ENCODE measurements around the gene TSKU. TPM values are rescaled to one million over a fixed set of nuclear protein-coding genes. Genes with fewer than 3 reads are reported as not detected.

TSKU gene
- polyA plus RNA-seq, 1 of the 3 experiments (the other 2 are of a cell fraction): 20.7 TPM

- DNase-seq: no peak
- Histone ChIP-seq H3K27ac (ENCODE audit: low read depth in 2 of 2, low read length in 1 of 2) (no peak overlapping the region), H3K36me3 (replicated peaks in 1 of 2; ENCODE audit: control insufficient read depth in 1 of 2, insufficient read depth in 2 of 2, low read length in 1 of 2) (no peaks in the 10 kb centered on the region), H2AFZ (ENCODE audit: low read depth) (no peak overlapping the region), H3K27me3 (ENCODE audit: insufficient read depth) (no peaks in the 10 kb centered on the region; the same call in 1 of the 2 replicates), H3K4me2 (no peak overlapping the region), H4K20me1 (ENCODE audit: insufficient read depth) (no peaks in the 10 kb centered on the region), H3F3A (replicated peaks; ENCODE audit: insufficient read depth) (no peaks in the 10 kb centered on the region), H3K9me3 (no peaks in the 10 kb centered on the region), H3K4me3 (ENCODE audit: low read depth in 2 of 2, low read length in 1 of 2) (no peak overlapping the region), H3K9ac (no peak overlapping the region), H3K4me1 (ENCODE audit: control insufficient read depth in 1 of 2, insufficient read depth in 2 of 2, low read depth in 1 of 2, low read length in 1 of 2) (peaks cover 0 to 8% of the 10 kb centered on the region in 2 experiments; a peak in 1 of 4 replicates), H3K9me2 (no peaks in the 10 kb centered on the region), H3K79me2 (ENCODE audit: insufficient read depth) (no peaks in the 10 kb centered on the region)
- TF ChIP-seq ELF1 (IDR thresholded peaks at IDR 0.05) (no peak), FOXM1 (IDR thresholded peaks at IDR 0.05; ENCODE audit: low read depth) (no peak), FOXJ3 (CRISPR knock-in tag; IDR thresholded peaks at IDR 0.05) (no peak), REST (IDR thresholded peaks at IDR 0.05; ENCODE audit: low read depth, low read length) (no peak), RFX5 (IDR thresholded peaks at IDR 0.05; ENCODE audit: low read length) (no peak), USF2 (IDR thresholded peaks at IDR 0.05; ENCODE audit: borderline replicate concordance, low read depth, low read length) (no peak)
- 100% methylated on average over 3 of the region's 3 CpGs for WGBS (ENCODE audit: low lambda C conversion rate)
- POLR2A ChIA-PET: interaction anchor here (1.2 kb wide), 1 partner anchor 30 kb away, joined by 3 read pairs; no protein-coding TSS in a partner anchor
- CTCF ChIA-PET: interaction anchor here (0.8 to 1.1 kb wide), 2 partner anchors 10 to 166 kb away, joined by 3 to 4 read pairs; no protein-coding TSS in a partner anchor
These were observed 29.7 kb upstream of the TSKU start for GRCh38 chr11:76753449-76753848.

- Histone ChIP-seq H3K4me1 (ENCODE audit: control insufficient read depth in 1 of 2, insufficient read depth in 2 of 2, low read depth in 1 of 2, low read length in 1 of 2) (peaks cover 0 to 8% of the 10 kb centered on the region in 2 experiments; a peak in 1 of 4 replicates), H3K9ac (no peak overlapping the region), H3K79me2 (ENCODE audit: insufficient read depth) (no peaks in the 10 kb centered on the region), H3F3A (replicated peaks; ENCODE audit: insufficient read depth) (no peaks in the 10 kb centered on the region), H3K4me2 (no peak overlapping the region), H3K9me3 (no peaks in the 10 kb centered on the region), H2AFZ (ENCODE audit: low read depth) (no peak overlapping the region), H3K36me3 (replicated peaks in 1 of 2; ENCODE audit: control insufficient read depth in 1 of 2, insufficient read depth in 2 of 2, low read length in 1 of 2) (no peaks in the 10 kb centered on the region), H3K9me2 (no peaks in the 10 kb centered on the region), H4K20me1 (ENCODE audit: insufficient read depth) (no peaks in the 10 kb centered on the region), H3K27ac (ENCODE audit: low read depth in 2 of 2, low read length in 1 of 2) (no peak overlapping the region), H3K4me3 (ENCODE audit: low read depth in 2 of 2, low read length in 1 of 2) (no peak overlapping the region), H3K27me3 (ENCODE audit: insufficient read depth) (no peaks in the 10 kb centered on the region; the same call in 1 of the 2 replicates)
- no peak for TF ChIP-seq MEF2A (IDR thresholded peaks at IDR 0.05; ENCODE audit: borderline replicate concordance, low read depth)
- no peak for TF ChIP-seq FOXM1 (IDR thresholded peaks at IDR 0.05; ENCODE audit: low read depth)
- TF ChIP-seq GABPA (IDR thresholded peaks at IDR 0.05; ENCODE audit: low read depth): no peak
- TF ChIP-seq NFIC (IDR thresholded peaks at IDR 0.05; ENCODE audit: borderline replicate concordance): no peak
- WGBS (ENCODE audit: low lambda C conversion rate): 100% methylated on average over 5 of the region's 10 CpGs
- no peak for DNase-seq
- CTCF ChIA-PET: interaction anchor here (0.8 to 1.1 kb wide), 2 partner anchors 10 to 166 kb away, joined by 3 to 4 read pairs; no protein-coding TSS in a partner anchor
- POLR2A ChIA-PET: no interaction called here
These were observed 29.2 kb upstream of the TSKU start for GRCh38 chr11:76753950-76754349.

Data from SK-N-SH (cell line).